DMS 273 (cell line): ENCODE results near the gene TNFAIP3.
"Not testable (repeated sequence)": the region's sequence is repeated elsewhere in the genome, so short reads cannot be mapped to it uniquely, and the experiment has no call there.

ENCODE experiments used
- DNase-seq: peaks from one replicate; lab custom pipeline; 2025; ENCODE audit not compliant: unreplicated experiment; lab: John Stamatoyannopoulos, UW

Gene TNFAIP3

DNA sequence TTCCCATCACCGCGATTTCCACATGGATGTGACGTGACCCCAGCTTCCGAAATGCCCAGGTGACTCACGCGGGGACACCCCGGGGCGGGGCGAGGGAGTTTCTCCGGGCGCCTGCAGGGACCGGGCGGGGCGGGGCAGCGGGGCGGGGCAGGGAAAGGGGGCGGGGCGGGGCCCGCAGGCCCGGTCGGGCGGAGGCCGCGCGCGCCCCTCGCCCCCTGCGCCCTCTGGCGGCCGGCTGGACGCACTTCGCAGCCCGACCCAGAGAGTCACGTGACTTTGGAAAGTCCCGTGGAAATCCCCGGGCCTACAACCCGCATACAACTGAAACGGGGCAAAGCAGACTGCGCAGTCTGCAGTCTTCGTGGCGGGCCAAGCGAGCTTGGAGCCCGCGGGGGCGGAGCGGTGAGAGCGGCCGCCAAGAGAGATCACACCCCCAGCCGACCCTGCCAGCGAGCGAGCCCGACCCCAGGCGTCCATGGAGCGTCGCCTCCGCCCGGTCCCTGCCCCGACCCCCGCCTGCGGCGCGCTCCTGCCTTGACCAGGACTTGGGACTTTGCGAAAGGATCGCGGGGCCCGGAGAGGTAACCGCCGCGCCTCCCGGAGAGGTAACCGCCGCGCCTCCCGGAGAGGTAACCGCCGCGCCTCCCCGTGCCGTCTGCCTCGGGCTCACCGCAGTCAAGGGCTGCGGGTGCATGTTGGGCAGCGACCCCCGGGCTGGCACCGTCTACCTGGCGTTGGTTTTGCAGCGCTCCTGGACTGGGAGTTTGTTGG lies at the start of gene TNFAIP3:
Gene TNFAIP3 (plus strand): TSS at position 346 of the 771 bp plus-strand sequence. CDS start 3,969 bp downstream, outside the sequence.
- peak; percentile 96 for DNase-seq

DNA sequence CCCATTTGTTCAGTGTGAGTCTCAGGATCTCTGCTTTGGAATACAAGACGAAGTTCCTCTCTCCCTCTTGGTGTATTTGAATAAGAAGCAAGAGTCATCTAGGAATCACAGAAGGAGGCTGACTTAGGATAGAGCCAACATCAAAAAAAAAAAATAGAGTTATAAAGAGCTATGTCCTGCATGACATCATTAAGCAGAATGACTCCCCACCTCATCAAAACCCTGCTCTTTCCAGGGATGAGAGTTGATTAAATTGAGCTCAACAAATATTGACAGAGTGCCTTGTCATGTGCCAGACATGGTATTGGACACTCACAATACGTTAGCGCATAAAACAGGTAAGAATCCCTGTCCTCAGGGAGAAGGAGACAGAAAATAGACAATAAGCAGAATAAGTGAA lies 48.6 kb upstream of the TNFAIP3 start:
- DNase-seq: no peak

DNA sequence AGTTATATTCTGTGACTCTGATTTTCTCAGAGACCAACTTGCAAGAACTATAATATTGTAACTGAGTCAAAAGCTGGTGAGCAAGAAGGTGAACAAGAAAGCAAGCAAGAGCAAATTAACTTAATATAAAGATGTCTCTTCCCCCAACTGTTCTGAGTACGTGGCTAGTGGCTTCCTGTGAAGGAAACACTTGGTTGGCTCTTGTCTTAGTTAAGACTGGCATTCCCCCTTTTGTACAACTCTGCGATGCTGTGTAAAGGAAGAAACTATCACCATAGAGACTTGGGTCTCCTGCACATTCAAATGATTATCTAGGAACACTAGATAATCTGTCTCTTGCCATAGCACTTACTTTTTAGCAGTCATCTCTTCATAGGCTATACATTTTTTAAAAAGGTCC lies 47.3 kb upstream of the TNFAIP3 start:
- DNase-seq: no peak

DNA sequence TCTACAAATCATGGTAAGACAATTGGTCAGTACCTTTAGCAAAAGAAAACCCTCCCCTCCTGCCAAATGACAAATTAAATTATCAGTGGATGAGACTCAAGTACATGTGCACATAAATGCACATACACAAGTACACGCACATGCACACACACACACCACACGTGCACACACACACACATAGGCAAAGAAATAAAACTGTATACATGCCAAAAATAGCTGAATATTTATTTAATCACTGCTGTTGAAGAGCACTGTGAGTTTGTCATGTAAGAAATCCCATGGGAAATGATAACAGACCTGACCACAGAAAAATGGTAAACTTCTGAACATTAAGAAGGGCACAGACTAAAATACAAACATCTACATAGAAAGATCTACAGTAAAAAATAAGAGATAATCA lies 46.6 kb upstream of the TNFAIP3 start:
- DNase-seq: no peak

DNA sequence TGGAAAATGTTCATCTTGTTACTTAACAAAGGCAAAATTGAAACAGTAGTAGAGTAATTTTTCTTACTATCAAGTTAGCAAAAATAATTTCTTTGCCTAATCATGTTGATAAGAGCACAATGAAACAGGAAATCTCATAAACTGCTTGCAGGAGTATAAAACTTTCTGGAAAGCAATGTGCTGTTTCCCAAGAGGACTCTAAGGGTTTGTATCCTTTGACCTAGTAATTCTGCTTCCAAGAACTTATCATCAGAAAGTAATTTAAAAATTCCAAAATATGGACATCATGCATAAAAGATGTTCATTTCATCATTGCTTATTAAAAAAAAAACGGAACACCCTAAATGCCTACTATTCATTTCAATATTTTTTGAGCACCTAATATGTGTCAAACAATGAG lies 46.1 kb upstream of the TNFAIP3 start:
- DNase-seq: no peak

DNA sequence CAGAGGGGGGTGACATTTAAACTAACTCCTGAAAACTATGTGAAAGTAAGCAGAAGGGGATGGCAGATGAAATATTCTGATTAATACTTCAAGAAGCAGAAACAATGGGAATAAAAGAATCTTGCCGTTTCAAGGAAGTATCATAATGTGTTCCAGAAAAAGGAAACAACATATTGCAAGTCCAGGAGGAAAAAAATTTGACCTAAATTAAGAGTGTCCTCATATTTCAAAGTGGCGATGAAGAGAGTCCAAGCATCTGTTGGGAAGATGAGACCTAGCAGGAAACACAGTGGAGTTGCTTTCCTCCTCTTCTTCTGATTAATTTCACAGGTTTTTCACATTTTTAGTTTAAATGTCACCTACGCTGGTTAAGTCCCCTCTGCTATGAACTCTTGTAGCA lies 45.6 kb upstream of the TNFAIP3 start:
- no peak for DNase-seq

DNA sequence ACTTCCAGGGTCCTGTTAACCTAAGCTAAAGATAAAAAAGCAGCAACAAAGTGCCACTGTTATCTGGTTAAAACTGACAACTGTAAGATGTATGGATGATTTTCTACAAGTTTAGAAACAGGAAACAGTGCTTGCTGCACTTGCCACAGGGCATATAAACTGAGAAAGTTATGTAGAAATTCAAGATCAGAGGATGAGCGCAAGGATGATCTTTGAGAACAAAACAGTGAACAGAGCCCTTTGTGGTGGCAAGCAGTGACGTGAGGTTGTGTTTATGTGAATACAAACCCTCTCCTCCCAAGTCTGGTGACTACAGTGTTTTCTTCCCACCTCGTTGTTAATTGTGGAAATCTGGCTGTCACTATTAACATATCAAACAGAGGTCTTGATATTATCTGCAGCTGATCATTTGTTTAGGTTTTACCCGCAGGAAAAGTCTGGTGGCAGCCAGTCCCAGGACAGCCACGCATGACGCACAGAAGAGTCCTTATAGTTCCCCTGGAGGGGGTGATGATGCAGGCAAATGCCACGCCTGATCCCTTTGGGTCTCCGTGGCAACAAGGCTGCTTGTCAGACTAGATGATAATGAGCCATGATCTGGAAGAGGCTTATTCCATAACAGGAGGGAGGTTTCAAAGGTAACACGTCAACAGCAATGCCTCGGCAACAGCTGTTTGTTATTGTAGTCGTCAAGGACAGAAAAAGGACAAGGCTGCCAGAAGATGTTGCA lies 43.1 kb upstream of the TNFAIP3 start:
- DNase-seq: peak; percentile 42

DNA sequence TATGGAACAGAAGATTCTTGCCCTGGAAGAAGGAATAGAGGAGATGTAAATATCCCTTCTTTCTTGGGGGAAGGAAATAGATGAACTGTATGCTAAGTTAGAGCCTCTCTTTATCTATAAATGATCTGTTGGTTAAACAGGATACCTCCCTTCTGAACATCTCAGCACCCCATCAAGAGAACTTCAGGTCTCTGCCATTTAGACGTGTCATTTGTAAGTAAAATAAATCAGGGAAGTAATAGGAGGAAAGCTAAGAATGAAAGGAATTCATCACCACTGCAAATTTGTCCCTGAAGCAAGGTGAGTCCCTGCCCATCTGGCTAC lies 42.5 kb upstream of the TNFAIP3 start:
- DNase-seq: no peak

DNA sequence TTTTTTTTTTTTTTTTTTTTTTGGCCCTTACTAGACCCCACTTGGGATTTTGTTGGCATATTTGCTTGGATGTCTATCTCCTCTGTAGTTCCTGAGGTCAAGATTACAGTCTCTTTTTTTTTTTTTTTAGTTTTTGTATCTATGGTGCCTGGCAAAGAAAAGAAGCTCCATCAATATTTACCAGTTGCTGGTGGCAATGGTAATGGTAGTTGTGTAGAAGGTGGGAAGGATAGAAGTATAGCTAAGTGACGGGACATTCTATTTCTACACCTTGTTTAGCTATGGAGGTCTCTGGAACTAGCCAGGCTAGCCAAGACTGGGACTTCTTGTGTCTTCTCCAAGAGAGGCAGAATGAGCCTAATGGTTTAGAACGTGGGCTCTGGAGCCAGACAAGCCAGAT lies 42.2 kb upstream of the TNFAIP3 start:
- no peak for DNase-seq

DNA sequence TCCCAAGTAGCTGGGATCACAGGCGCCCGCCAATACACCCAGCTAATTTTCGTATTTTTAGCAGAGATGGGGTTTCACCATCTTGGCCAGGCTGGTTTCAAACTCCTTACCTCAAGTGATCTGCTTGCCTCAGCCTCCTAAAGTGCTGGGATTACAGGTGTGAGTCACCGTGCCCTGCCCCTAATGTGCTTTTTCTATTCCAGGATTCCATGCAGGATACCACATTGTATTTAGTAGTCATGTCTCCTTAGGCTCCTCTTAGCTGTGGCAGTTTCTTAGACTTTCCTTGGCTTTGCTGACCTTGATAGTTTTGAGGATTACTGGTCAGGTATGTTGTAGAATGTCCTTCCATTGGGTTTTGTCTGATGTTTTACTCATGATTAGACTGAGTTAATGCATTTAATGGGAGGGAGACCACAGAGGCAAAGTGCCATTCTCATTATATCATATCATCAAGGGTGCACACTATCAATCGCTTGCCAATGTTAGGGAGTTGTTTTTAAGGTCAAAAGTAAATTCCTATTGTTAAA lies 39.6 kb upstream of the TNFAIP3 start:
- DNase-seq: no peak

DNA sequence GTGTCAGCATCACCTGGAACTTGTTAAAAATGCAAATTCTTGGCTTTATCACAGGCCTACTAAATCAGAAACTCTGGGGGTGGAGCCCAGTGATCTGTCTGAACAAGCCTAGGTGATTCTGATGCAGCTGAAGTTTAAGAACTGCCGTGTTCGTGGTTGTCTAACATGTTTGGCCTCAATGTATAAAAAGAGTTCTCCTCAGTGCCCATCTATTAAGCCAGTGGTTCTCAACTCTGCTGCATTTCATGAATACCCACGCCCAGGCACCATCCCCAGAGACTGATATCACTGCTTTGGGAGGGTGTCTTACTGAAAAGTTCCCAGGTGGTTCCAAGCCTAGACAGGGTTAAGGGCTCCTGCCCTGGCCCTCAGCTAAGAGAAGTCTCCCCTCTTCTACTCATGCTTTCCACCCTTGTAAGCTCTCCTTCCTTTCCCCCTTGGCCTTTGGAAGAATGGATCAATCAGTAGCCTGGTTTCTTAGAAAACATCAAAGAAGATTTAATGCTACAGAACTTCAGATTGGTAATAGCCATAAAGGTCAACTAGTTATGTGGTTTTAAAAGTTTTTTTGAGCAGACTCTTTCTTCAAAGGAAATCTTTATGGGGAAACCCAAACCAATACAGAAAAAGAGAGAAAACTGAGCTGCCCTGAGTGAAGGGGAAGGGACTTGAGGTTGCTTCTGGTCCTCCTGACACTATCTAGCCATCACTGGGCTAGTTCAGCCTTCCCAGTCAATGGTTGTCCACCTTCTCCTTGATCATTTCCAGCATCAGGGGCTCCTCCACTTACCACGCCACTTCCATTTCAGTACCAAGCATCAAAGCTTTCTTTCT lies 38.9 kb upstream of the TNFAIP3 start:
- DNase-seq: no peak

DNA sequence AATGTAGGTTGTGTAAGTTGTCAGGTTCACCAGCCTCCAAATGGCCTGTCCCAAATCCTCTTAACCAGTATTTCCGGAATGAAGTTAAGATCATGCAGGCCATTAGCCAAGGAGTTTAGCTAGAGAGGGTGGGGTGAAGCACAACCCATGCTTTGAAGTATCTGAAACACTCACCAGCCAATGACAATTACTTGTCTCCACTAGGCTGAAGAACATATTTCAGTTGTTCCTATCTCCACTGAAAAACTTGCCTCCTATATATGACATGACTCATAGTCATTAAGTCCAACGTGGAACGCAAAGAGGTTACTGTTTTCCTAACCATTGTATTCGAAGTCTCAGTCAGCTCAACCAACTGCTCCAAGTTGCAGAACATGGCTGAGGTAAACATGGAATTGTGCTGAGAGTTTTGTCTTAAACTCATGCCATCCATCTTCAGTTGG lies 37.4 kb upstream of the TNFAIP3 start:
- DNase-seq: no peak

DNA sequence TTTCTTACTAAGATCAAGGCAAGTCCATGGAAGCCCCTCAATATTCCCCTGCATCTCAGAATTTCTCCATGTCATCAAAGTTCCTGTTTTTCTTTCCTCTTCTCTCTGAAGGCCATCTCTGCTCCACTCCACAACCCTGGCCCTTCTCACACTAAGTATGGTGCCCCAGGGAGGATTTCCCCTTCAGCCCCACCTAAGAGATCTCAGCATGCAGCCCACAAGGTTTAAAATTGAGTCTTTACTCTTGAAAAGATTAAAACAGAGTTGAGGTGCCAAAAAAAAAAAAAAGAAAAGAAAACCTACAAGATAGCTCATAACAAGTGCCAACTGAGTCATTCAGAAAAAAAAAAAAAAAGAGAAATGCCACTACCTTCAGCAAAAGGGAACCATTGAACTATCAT lies 36.5 kb upstream of the TNFAIP3 start:
- DNase-seq: no peak

DNA sequence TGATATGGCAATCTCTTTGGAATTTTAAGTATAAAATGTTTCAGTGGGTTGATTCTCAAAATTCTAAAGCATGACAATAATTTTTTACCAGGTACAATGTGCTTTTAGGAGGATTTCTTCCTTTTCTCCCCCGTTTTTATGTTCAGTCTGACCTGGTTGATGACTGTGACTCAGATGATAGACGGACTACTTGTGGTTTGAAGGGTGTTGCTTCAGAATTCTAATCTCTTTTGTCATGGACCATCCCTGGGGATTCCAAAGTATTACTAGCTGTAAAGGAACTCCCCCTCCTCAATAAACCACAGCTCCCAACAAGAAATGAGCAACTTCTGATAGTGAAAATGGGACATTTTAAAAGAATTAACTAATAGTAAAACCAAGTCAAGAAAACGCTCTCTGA lies 34.9 kb upstream of the TNFAIP3 start:
- no peak for DNase-seq

DNA sequence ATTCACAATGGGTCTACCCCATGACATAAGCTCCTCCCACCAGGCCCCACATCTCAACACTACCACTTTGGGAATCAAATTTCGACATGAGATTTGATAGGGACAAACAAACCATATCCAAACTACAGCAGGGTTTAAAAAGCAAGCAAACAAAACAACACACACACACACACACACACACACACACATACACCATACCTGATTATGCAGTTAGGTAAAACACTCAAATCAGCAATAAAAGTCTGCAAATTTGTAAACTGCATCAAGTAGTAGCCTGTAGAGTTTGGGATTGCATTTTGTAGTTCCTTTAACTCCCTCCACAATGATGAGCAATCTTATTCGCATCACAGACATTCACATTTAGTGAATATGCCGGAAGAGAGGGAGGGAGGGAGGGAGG lies 32.6 kb upstream of the TNFAIP3 start:
- DNase-seq: no peak

DNA sequence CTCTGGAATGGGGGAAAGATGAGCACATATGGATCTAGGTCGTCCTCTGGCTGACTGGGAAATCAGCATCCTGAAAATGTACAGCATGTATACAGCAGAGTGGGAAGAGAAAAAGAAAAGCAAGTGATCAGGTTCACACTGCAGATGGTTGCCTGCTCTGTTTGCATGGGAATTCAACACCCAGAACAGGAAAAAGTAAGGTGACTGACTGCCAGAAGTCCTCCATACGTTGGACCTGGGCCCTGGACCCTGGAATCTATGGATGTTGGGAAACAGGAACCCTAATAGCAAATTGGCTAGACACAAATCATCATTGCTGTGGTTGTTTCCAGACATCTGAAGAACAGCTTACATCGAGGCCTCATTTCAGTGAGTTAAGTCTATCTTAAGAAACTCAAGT lies 30.3 kb upstream of the TNFAIP3 start:
- DNase-seq: no peak

DNA sequence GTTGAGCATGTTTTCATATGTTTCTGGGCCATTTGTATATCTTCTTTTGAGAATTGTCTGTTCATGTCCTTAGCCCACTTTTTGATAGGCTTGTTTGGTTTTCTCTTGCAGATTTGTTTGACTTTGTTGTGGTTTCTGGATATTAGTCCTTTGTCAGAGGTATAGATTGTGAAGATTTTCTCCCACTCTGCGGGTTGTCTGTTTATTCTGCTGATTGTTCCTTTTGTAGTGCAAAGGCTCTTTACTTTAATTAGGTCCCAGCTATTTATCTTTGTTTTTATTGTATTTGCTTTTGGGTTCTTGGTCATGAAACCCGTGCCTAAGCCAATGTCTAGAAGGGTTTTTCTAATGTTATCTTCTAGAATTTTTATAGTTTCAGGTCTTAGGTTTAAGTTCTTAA lies 29.0 kb upstream of the TNFAIP3 start:
- DNase-seq: not testable (repeated sequence)

DNA sequence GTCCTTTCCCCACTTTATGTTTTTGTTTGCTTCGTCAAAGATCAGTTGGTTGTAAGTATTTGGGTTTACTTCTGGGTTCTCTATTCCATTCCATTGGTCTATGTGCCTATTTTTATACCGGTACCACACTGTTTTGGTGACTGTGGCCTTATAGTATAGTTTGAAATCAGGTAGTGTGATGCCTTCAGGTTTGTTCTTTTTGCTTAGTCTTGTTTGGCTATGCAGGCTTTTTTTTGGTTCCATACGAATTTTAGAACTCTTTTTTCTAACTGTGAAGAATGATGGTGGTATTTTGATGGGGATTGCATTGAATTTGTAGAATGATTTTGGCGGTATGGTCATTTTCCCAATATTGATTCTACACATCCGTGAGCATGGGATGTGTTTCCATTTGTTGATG lies 28.5 kb upstream of the TNFAIP3 start:
- not testable (repeated sequence) for DNase-seq

DNA sequence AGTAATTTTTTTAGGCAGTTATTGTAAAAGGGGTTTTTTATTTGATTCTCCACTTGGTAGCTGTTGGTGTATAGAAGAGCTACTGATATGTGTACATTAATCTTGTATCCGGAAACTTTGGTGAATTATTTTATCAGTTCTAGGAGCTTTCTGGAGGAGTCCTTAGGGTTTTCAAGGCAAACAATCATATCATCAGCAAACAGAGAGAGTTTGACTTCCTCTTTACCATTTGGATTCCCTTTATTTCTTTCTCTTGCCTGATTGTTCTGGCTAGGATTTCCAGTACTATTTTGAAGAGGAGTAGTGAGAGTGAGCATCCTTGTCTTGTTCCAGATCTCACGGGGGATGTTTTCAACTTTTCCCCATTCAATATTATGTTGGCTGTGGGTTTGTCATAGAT lies 28.0 kb upstream of the TNFAIP3 start:
- no peak for DNase-seq

DNA sequence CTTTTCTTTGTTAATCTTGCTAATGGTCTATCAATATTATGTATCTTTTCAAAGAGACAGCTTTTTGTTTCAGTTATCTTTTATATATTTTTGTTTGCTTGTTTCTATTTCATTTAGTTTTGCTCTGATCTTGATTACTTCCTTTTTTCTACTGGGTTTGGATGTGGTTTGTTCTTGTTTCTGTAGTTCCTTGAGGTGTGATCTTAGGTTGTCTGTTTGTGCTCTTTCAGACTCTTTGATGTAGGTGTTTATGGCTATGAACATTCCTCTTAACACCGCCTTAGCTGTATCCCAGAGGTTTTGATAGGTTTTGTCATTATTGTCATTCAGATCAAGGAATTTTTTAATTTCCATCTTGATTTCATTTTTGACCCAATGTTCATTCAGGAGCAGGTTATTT lies 26.8 kb upstream of the TNFAIP3 start:
- no peak for DNase-seq

DNA sequence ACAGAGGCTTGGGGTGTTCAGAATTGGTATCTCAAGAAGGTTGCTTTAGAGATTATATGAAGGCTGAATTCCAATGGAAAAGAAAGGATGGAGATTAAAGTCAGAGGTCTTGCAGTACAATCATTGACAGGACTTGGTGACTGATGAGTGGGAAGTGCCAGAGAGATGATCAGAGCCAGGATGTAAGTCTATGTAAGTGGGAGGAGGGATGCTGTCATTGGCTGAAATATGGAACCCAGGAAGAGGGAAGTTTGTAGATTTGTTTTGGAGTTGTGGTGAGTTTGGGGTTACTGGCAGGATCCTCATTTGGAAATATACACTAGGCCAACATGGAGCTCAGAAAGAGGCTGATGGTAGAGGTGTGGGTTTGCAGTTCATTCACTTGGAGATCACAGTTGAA lies 23.8 kb upstream of the TNFAIP3 start:
- no peak for DNase-seq

DNA sequence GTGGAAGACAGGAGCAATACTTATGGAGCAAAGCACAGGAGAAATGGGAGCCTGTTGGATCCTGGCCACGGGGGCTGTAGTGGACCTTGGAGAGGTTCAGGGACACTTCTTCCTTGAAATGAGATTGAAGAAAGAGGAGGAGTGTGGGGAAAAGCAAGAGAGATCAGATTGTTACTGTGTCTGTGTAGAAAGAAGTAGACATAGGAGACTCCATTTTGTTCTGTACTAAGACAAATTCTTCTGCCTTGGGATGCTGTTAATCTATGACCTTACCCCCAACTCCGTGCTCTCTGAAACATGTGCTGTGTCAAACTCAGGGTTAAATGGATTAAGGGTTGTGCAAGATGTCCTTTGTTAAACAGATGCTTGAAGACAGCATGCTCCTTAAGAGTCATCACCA lies 22.7 kb upstream of the TNFAIP3 start:
- DNase-seq: not testable (repeated sequence)
